ENCODE measurements around the gene ZNF775. TPM values are rescaled to one million over a fixed set of nuclear protein-coding genes. Genes with fewer than 3 reads are reported as not detected.

Gene ZNF775
- polyA plus RNA-seq (ENCODE audit: insufficient read length in 10 of 10), result 1 to 10 TPM; 3.8 to 7.4 (median 5.3) TPM
- long read RNA-seq, donor 1, partial matches to known transcripts, result 0 of 1 reads
- long read RNA-seq, donor 1, other reads (novel, unspliced or antisense), result 0 of 1 reads
- long read RNA-seq, donor 2, partial matches to known transcripts, result 13 of 14 reads
- long read RNA-seq, donor 2, other reads (novel, unspliced or antisense), result 0 of 14 reads
- long read RNA-seq, donor 3, result 0 reads
- long read RNA-seq, donor 4, partial matches to known transcripts, result 0 of 1 reads
- long read RNA-seq, donor 4, other reads (novel, unspliced or antisense), result 0 of 1 reads
- long read RNA-seq, donor 5, transcript ZNF775-201 (3 exons, 2,257 nt), result major isoform, 7 of 7 reads
- long read RNA-seq, donor 5, partial matches to known transcripts, result 0 of 7 reads
- long read RNA-seq, donor 5, other reads (novel, unspliced or antisense), result 0 of 7 reads
- long read RNA-seq, donor 6, result 0 reads
- long read RNA-seq, donor 7, transcript ZNF775-201 (3 exons, 2,257 nt), result major isoform, 5 of 5 reads
- long read RNA-seq, donor 7, partial matches to known transcripts, result 0 of 5 reads
- long read RNA-seq, donor 7, other reads (novel, unspliced or antisense), result 0 of 5 reads
- long read RNA-seq, donor 8, partial matches to known transcripts, result 0 of 1 reads
- long read RNA-seq, donor 8, other reads (novel, unspliced or antisense), result 0 of 1 reads
- long read RNA-seq, donor 9, partial matches to known transcripts, result 0 of 1 reads
- long read RNA-seq, donor 9, other reads (novel, unspliced or antisense), result 0 of 1 reads

DNA sequence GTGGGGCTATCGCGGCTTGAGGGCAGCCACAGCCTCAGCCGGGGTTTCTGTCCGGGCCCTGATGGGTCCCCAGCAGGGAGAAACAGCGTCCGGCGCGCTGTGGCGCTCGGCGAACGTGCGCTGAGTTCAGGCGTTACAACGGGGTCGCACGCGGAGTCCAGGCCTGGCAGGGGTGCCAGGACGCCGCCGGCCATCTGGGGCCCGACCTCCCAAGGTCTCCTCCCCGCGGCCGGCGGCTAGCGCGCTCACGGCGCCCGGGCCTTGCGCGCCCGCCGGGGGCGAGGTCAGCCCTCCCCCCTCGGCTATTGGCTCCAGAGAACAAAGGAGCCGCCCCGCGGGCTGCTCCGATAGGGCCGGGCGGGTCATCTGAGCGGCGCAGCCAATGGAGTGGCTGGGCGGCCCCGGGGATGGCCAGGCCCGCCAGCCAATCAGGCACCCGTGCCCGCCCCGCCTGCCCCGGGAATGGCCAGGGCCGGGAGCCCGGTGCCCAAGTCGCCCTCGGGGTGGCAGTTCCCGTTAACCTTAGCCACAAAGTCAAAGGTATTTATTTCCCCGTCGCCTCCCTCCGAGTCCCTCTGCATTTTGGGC lies at the start of gene ZNF775:
TSS of gene ZNF775 (plus strand) at position 478 of the 588 bp plus-strand sequence. CDS start 9,141 bp downstream, outside the sequence.
- peak; percentile 95 to 98 (median 96) for DNase-seq

GRCh38 chr7:150329331-150330120 lies 49.6 kb upstream of the ZNF775 start:
- DNase-seq, result peak in 2 of 3 donors; percentile 37 to 75

DNA sequence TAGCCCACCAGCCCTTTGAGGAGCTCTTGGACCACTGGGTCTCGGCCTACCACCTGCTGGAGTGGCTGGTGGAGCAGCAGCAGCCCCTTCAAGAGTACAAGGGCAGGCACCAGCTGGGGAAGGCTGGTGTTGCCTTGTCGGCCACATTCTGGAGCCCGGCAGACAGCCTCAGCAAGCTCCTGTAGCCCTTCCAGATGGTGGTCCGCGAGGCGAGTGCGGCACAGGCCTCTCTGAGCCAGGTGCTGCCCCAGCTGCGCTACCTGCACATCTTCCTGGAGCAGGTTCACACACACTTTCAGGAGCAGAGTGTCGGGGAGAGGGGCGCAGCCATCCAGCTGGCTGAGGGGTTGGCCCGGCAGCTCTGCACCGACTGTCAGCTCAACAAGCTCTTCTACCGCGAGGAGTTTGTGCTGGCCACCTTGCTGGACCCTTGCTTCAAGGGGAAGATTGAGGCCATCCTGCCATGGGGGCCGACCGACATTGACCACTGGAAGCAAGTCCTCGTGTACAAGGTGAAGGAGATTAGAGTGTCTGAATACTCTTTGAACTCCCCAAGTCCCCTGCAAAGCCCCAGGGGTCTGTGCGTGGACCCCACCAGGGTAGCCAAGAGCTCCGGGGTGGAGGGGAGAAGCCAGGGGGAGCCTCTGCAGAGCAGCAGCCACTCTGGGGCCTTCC lies 48.8 kb upstream of the ZNF775 start:
- DNase-seq, result no peak

GRCh38 chr7:150332852-150333635 lies 46.1 kb upstream of the ZNF775 start:
- no peak for DNase-seq

DNA sequence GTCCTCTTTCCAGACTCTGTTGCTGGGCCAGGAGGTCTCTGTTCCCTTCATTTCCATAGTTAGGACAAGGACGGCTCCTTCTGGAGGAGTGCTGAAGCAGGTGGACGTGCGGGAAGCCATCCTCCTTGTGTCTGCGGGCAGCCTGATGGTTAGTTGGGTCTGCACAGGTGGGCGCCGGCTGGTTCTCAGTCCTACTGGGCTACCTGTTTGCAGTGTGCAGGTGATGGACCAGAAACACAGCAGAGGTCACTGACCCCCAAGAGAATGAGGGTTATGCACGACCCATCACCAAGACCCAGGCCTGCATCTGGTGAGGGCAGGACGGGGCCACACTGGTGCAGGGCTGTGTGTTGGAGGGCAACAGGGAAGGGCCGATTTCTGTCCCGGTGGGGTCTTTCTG lies 45.5 kb upstream of the ZNF775 start:
- DNase-seq, result no peak

- no peak for DNase-seq
These were observed 45.0 kb upstream of the ZNF775 start for GRCh38 chr7:150334108-150334507.

GRCh38 chr7:150335108-150335773 lies 43.9 kb upstream of the ZNF775 start:
- no peak for DNase-seq

GRCh38 chr7:150335774-150336112 lies 43.4 kb upstream of the ZNF775 start:
- no peak for DNase-seq

DNA sequence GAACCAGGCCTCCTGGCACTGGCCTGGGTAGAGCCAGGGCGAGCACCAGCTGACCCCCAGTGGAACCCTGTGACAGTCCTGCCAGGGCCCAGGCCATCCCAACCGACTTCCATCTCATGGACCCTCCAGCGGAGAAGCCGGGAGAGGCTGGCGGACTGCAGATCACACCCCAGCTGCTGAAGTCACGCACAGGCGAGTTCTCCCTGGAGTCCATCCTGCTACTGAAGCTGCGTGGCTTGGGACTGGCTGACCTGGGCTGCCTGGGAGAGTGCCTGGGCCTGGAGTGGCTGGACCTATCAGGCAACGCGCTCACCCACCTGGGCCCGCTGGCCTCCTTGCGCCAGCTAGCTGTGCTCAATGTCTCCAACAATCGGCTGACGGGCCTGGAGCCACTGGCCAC lies 42.4 kb upstream of the ZNF775 start:
- no peak for DNase-seq

DNA sequence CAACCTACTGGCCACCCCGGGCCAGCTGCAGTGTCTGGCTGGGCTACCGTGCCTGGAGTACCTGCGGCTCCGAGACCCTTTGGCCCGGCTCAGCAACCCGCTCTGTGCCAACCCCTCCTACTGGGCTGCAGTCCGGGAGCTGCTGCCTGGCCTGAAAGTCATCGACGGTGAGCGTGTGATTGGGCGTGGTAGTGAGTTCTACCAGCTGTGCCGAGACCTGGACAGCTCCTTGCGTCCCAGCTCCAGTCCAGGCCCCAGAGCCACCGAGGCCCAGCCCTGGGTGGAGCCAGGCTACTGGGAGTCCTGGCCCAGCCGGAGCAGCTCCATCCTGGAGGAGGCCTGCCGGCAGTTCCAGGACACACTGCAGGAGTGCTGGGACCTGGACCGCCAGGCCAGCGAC lies 42.0 kb upstream of the ZNF775 start:
- no peak for DNase-seq

GRCh38 chr7:150337659-150338081 lies 41.5 kb upstream of the ZNF775 start:
- DNase-seq, result no peak

DNA sequence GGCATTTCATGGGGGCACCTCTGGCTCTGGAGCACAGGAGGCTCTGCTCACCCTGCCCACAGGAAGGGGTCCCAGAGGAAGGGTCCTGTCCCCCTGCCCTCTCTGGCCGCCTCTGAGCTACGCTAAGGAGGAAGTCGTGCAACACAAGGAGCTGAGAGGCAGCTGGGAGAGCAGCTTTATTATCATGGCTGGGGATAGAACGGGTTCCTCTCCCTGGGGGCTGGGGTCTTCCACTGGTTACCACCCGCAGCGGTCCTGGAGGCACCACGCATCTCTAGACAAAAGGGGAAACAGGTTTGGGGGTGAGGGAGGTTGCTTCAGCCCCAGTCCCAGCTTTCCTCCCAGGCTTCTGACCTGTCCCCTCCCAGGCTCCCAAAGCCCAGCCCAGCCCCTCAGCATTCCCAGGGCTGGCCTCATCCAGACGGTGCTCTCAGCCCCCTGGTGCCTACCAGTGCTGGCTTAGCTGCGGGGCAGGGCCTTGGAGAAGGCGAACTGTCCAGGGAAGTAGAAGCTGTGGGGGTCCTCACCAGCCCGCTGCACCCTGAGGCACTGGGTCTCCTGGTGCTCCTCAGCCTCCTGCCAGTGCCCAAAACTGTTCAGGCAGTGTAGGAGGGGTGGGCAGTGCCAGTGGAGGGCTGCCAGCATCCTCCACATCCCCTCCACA lies 40.8 kb upstream of the ZNF775 start:
- no peak for DNase-seq

GRCh38 chr7:150339409-150339809 lies 39.7 kb upstream of the ZNF775 start:
- no peak for DNase-seq

DNA sequence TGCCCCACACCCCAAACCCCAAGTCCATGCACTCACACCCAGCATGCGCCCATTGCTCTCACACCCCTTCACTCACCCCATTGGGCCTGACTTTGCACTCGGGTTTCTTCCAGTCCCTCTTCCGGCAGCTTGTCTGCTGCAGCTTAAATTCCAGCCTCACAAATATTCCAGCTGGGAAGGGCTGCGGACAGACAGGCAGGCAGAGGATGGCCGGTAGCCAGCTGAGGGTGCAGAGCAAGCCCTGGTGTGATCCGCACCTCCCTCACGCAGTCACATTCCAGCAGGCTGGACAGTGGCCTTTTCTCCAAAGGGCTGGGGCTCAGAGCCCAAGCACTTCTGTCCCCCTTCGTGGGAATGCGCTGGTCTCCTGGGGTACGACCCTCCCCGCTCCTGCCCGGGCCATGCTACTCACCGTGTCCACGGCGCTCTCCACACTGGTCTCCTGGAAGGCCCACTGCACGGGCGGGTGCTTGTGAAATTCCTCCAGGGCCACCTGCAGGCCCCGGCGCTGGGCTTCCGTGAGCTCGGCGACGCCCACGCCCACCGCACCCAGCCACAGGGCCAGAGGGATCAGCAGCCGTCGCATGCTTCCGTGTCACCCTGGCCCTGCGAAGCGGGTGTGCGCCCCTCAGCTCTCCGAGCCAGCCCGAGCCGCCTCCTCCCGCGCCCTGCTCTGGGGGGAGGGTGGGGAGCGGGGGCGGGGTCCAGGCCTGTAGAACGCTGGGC lies 38.9 kb upstream of the ZNF775 start:
- DNase-seq, result peak in 1 of 3 donors; percentile 61

DNA sequence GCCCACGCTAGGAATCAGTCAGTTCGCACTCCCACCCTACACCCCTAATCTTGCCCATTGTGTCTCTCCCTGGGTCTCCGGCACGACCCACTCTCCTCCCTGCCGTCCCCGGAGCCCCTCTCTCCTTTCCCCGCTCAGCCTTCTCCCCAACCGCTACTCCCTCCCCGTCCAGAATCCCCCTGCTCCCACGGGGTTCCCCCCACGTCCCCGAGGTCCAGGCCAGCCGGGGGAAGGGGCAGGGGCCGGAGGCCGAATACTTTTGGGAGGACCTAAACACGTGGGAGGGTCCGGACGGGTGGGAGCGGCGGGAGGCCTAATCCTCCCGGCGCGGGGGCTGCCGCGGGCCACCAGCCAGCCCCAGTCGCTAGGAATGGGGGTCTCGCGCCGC lies 38.3 kb upstream of the ZNF775 start:
- no peak for DNase-seq

DNA sequence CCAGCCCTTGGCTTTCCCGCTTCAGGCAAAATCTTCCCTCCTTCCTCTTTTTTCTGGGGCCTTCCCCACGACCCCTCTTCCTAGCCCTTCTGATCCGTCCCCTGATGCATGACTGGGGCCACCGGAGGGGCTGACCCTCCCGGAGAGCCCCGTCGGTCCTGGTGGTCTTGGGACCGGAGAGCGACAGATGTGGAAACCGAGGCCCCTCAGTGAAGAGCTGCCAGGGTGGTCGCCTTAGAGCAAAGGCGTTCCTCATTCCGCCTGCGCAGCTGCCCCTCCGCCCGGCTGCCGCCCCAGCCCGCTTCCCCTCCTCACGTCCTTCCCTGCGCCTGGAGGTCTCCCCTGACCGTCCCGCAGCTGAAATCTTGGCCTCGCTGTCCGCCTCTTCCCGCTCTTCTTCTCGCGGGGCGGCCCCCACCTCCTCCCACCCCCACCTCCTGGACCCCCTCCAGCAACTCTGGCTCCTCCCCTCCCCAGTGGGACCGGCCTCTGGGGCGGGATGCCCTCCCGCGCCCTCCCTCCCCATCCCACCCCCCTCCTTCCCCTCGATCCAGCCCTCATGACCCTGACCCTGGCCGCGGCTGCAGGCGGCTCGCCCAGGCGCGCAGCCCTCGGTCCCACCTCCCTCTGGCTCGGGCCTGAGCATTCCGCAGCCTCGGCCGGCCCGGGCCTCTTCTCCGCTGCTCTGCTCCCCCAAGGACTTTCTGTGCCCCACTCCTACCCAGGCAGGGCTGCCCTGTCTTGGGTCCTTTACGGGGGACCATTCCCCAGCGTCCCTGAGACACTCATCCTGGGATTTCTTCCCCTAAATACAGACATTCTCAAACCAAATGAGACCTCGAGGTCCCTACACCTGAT lies 37.6 kb upstream of the ZNF775 start, which contains the start of gene RARRES2:
TSS of gene RARRES2 (minus strand) at position 367 of the 858 bp plus-strand sequence. CDS start 1,020 bp downstream, outside the sequence.
- DNase-seq, result peak in 2 of 3 donors; percentile 60 to 75

GRCh38 chr7:150342121-150342408 lies 37.1 kb upstream of the ZNF775 start:
- DNase-seq, result no peak

- DNase-seq, result no peak
These were observed 35.9 kb upstream of the ZNF775 start for GRCh38 chr7:150343225-150343624.
